HepG2 (cell line): ENCODE data around the gene HOXC9. TPM values are rescaled to one million over a fixed set of nuclear protein-coding genes. Genes with fewer than 3 reads are reported as not detected.

ENCODE experiments used
- ATAC-seq: fragments of 200-7000 bp; cut with Tn5 transposase; 3 replicates; pipeline ENCODE4 v1.9.1; 2020; ENCODE audit warnings: mild to moderate bottlenecking, moderate library complexity
- BruUV-seq: library from RNA; stranded (reverse); fragments of 400-500 nt; replicated peaks from 2 replicates; lab custom pipeline; 2021; lab: Mats Ljungman, UMichigan
- CTCF ChIA-PET: fragments of 300-600 bp; formaldehyde crosslinking; extraction: SDS; loops from one replicate; lab custom pipeline; 2021; ENCODE audit warnings: low total read pairs, inconsistent platforms, low intra/inter-chr PET ratio; lab: Yijun Ruan, JAX
- POLR2A ChIA-PET: fragments of 350-600 bp; sonication (Branson Sonifier 250); formaldehyde crosslinking; loops from one replicate; lab custom pipeline; 2020; ENCODE audit warnings: antibody characterized with exemption, inconsistent platforms; lab: Yijun Ruan, JAX
- DNase-seq: peaks from one replicate; pipeline ENCODE4 v3.0.0-alpha.2; 2015; ENCODE audit warnings: low spot score
- FAIRE-seq: peaks from 3 replicates; lab custom pipeline; 2011; peaks lifted over from hg19 to GRCh38; lab: Jason Lieb, UNC
- H2AFZ ChIP-seq: one replicate; pipeline ENCODE4 v1.6.1; 2011; ENCODE audit warnings: low read length, inconsistent platforms
- H3K27ac ChIP-seq: fragments of 300-600 bp; 3 replicates; pipeline ENCODE4 v1.8.0; 2011; ENCODE audit warnings: mixed run types, mild to moderate bottlenecking, mixed read lengths, low read length, inconsistent platforms; ENCODE audit not compliant: insufficient read depth; ENCODE audit errors: extremely low read length
- H3K27me3 ChIP-seq, 2 experiments: fragments of 200-600 bp in 1 of 2; 2 replicates in 1 of 2; 3 replicates in 1 of 2; pipeline versions ENCODE4 v1.6.0 to v1.8.0; 2011; ENCODE audit warnings: low read length in 2 of 2, mild to moderate bottlenecking in 2 of 2, moderate library complexity in 2 of 2, inconsistent platforms in 1 of 2; ENCODE audit not compliant: insufficient read depth in 2 of 2, control insufficient read depth in 1 of 2
- H3K36me3 ChIP-seq, 2 experiments: fragments of 200-600 bp in 1 of 2; replicated peaks in 1 of 2; 2 replicates in 1 of 2; 3 replicates in 1 of 2; pipeline versions ENCODE4 v1.5.1 to v1.8.0; 2011; ENCODE audit warnings: low read length in 2 of 2, inconsistent platforms in 1 of 2; ENCODE audit not compliant: insufficient read depth in 2 of 2, control insufficient read depth in 1 of 2
- H3K4me1 ChIP-seq: 2 replicates; pipeline ENCODE4 v1.5.1; 2012; ENCODE audit warnings: low read length, inconsistent platforms; ENCODE audit not compliant: insufficient read depth
- H3K4me2 ChIP-seq: 2 replicates; pipeline ENCODE4 v1.6.0; 2011; ENCODE audit warnings: low read depth, low read length, inconsistent platforms
- H3K4me3 ChIP-seq, 3 experiments: fragments of 200-600 bp in 1 of 3; sonication (generic), shearing (Covaris generic) in 1 of 3; replicated peaks in 1 of 3; 2 replicates each; pipeline ENCODE4 v1.5.1; 2011 to 2016; ENCODE audit warnings: low read length in 3 of 3, inconsistent platforms in 2 of 3, low read depth in 2 of 3, mild to moderate bottlenecking in 2 of 3, control low read depth in 1 of 3, mixed read lengths in 1 of 3; ENCODE audit not compliant: insufficient read depth in 1 of 3
- H3K79me2 ChIP-seq: one replicate; pipeline ENCODE4 v1.6.1; 2011; ENCODE audit warnings: low read length, inconsistent platforms; ENCODE audit not compliant: insufficient read depth
- H3K9ac ChIP-seq: 2 replicates; pipeline ENCODE4 v1.6.0; 2011; ENCODE audit warnings: mild to moderate bottlenecking, low read depth, low read length, inconsistent platforms; ENCODE audit not compliant: insufficient read depth
- H3K9me3 ChIP-seq: 2 replicates; pipeline ENCODE4 v1.5.1; 2012; ENCODE audit warnings: mild to moderate bottlenecking, low read length
- H4K20me1 ChIP-seq: 2 replicates; pipeline ENCODE4 v1.6.0; 2011; ENCODE audit warnings: inconsistent platforms, mild to moderate bottlenecking, low read length, moderate library complexity; ENCODE audit not compliant: insufficient read depth
- ARID4A ChIP-seq: sonication (generic); formaldehyde crosslinking; IDR thresholded peaks from 2 replicates; pipeline ENCODE4 v1.5.0; 2020; ENCODE audit warnings: mild to moderate bottlenecking, missing genetic modification reagents, borderline replicate concordance
- FIP1L1 ChIP-seq: fragments of 200-400 bp; formaldehyde crosslinking; IDR thresholded peaks from 2 replicates; pipeline ENCODE4 v1.6.1; 2018; ENCODE audit warnings: low read depth, mild to moderate bottlenecking, low read length, moderate library complexity, borderline replicate concordance; ENCODE audit not compliant: insufficient read depth
- GZF1 ChIP-seq: sonication (generic); formaldehyde crosslinking; IDR thresholded peaks from 2 replicates; pipeline ENCODE4 v1.5.1; 2020; ENCODE audit warnings: mild to moderate bottlenecking, missing genetic modification reagents
- KLF11 ChIP-seq: IDR thresholded peaks from 2 replicates; pipeline ENCODE4 v1.6.1; 2016; ENCODE audit warnings: missing compliant biosample characterization
- NFYB ChIP-seq: sonication (generic); formaldehyde crosslinking; IDR thresholded peaks from 2 replicates; pipeline ENCODE4 v1.4.0; 2020; ENCODE audit warnings: missing genetic modification reagents
- NFYC ChIP-seq: IDR thresholded peaks from 2 replicates; pipeline ENCODE4 v1.6.1; 2016; ENCODE audit warnings: missing genetic modification reagents, missing compliant biosample characterization
- PAWR ChIP-seq: sonication (generic); formaldehyde crosslinking; IDR thresholded peaks from 2 replicates; pipeline ENCODE4 v1.4.0; 2020; ENCODE audit warnings: missing genetic modification reagents, mild to moderate bottlenecking, borderline replicate concordance
- RAD51 ChIP-seq: fragments of 450-650 bp; IDR thresholded peaks from 2 replicates; pipeline ENCODE4 v1.6.1; 2016; ENCODE audit warnings: borderline replicate concordance
- ZNF136 ChIP-seq: sonication (generic); formaldehyde crosslinking; IDR thresholded peaks from 2 replicates; pipeline ENCODE4 v1.8.1; 2022; ENCODE audit warnings: low read depth, mild to moderate bottlenecking, moderate library complexity, missing genetic modification reagents
- ZNF782 ChIP-seq: sonication (generic); formaldehyde crosslinking; IDR thresholded peaks from 2 replicates; pipeline ENCODE4 v1.4.0; 2020; ENCODE audit warnings: missing genetic modification reagents, mild to moderate bottlenecking, borderline replicate concordance
- ZNF816 ChIP-seq: sonication (generic); formaldehyde crosslinking; IDR thresholded peaks from 2 replicates; pipeline ENCODE4 v1.8.0; 2022; ENCODE audit warnings: missing genetic modification reagents, mild to moderate bottlenecking, borderline replicate concordance
- WGBS: methylation state at CpG from one replicate; pipeline ENCODE4 v1.1.6; 2017; ENCODE audit warnings: low lambda C conversion rate; 5-methylcytosine and 5-hydroxymethylcytosine counted together
- in situ Hi-C: cut with HindIII; loops from 2 replicates; pipeline ENCODE4 v1.10.0; 2017; ENCODE audit warnings: low pct_unique_long_range_greater_than_20kb; ENCODE audit not compliant: extremely low pct_ligation_motif_present
- intact Hi-C: fragments of 100-400 bp; cut with micrococcal nuclease; formaldehyde crosslinking; loops from one replicate; pipeline ENCODE4 v1.10.0; 2022; ENCODE audit not compliant: unreplicated experiment
- polyA plus RNA-seq, 8 experiments: library from polyadenylated mRNA; depleted of rRNA in 3 of 8; stranded (reverse) in 7 of 8; unstranded in 1 of 8; fragments of >200 nt; fragmentation: Illumina TruSeq in 4 of 8; extraction: Trizol in 4 of 8; gene quantifications; 2 replicates each; pipeline versions ENCODE4 v1.2.1 to v1.2.3, GENCODE V29; 2011 to 2016; ENCODE audit warnings: low read depth in 4 of 8, missing spikeins in 1 of 8, mixed read lengths in 1 of 8; ENCODE audit not compliant: insufficient read depth in 1 of 8
- total RNA-seq, 5 experiments: library from RNA; depleted of rRNA; stranded (reverse); fragments of >200 nt; fragmentation: Illumina TruSeq; extraction: Trizol; gene quantifications; 2 replicates each; pipeline ENCODE4 v1.2.3, GENCODE V29; 2016; ENCODE audit warnings: low read depth in 1 of 5
- TF ChIP-seq, protein P1 (sequence below): IDR thresholded peaks from 2 replicates; pipeline ENCODE4 v1.6.1; 2016; ENCODE audit warnings: mild to moderate bottlenecking
- TF ChIP-seq, protein P2 (sequence below): sonication (generic); formaldehyde crosslinking; IDR thresholded peaks from 2 replicates; pipeline ENCODE4 v1.5.0; 2020; ENCODE audit warnings: mild to moderate bottlenecking, missing genetic modification reagents, borderline replicate concordance

Gene HOXC9
- total and polyA plus RNA-seq, 2 of the 13 experiments (the other 11 are each of a cell fraction or from before 2014, with no cell fraction given), result 0.11 to 1.1 TPM

- TF ChIP-seq, protein P1, sequence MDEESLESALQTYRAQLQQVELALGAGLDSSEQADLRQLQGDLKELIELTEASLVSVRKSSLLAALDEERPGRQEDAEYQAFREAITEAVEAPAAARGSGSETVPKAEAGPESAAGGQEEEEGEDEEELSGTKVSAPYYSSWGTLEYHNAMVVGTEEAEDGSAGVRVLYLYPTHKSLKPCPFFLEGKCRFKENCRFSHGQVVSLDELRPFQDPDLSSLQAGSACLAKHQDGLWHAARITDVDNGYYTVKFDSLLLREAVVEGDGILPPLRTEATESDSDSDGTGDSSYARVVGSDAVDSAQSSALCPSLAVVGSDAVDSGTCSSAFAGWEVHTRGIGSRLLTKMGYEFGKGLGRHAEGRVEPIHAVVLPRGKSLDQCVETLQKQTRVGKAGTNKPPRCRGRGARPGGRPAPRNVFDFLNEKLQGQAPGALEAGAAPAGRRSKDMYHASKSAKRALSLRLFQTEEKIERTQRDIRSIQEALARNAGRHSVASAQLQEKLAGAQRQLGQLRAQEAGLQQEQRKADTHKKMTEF, result no peak
- TF ChIP-seq PAWR (CRISPR knock-in tag) (no peak), RAD51 (no peak), FIP1L1 (no peak), ZNF782 (CRISPR knock-in tag) (no peak), KLF11 (CRISPR knock-in tag) (no peak)
- TF ChIP-seq, protein P2, sequence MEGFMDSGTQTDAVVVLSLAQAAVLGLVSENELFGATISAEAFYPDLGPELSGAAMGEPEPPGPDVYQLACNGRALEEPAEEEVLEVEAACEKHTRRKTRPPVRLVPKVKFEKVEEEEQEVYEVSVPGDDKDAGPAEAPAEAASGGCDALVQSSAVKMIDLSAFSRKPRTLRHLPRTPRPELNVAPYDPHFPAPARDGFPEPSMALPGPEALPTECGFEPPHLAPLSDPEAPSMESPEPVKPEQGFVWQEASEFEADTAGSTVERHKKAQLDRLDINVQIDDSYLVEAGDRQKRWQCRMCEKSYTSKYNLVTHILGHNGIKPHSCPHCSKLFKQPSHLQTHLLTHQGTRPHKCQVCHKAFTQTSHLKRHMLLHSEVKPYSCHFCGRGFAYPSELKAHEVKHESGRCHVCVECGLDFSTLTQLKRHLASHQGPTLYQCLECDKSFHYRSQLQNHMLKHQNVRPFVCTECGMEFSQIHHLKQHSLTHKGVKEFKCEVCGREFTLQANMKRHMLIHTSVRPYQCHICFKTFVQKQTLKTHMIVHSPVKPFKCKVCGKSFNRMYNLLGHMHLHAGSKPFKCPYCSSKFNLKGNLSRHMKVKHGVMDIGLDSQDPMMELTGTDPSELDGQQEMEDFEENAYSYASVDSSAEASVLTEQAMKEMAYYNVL (CRISPR knock-in tag), result no peak
These were observed 1.1 kb upstream of the HOXC9 start (continued) for GRCh38 chr12:53998900-53999236.

DNA sequence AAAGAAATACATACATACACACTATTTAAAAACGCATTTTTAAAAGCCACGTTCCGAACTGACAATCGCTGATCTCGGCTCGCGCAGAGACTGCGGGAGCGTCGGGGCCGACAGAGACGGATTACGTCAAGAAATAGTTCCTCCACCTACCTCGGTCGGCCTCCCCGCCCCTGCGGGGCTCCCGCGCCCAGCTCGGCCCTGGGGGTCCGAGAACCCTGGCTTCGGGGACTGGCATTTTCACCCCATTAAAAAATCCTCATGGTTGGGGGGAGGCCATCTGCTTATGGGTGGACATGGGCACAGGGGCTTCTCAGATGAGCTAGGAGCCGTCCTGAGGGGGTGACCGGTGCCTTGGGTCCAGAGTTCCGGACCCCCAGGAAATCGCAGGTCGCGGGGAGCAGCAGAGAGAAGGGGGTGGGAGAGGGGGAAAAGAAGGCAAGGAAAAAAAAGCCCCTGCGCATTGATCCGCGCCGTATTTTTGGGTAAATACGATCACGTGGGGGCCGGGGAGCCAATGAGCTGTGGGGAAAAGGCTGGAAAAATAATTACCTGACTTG lies 324 bp upstream of the HOXC9 start:
- DNase-seq (peak; percentile 30), ATAC-seq (no peak), FAIRE-seq (no peak)
- in situ Hi-C loops, result loop anchor here (10.0 kb wide), 1 partner anchor 375 kb away; no protein-coding TSS in a partner anchor
- Histone ChIP-seq H3K36me3 (no peaks in the 10 kb centered on the region), H3K4me3 (peak overlapping the region; percentile 56 to 66 (median 57)), H3K9ac (peak overlapping the region; percentile 40; the same call in 1 of the 2 replicates), H3K27ac (no peak overlapping the region), H3K27me3 (peaks cover 14 to 72% of the 10 kb centered on the region in 2 experiments), H3K4me2 (peak overlapping the region; percentile 80), H2AFZ (peak overlapping the region; percentile 60), H4K20me1 (no peaks in the 10 kb centered on the region), H3K9me3 (no peaks in the 10 kb centered on the region), H3K4me1 (peaks cover 27% of the 10 kb centered on the region), H3K79me2 (no peaks in the 10 kb centered on the region)
- WGBS, result 27% methylated on average over 31 of the region's 35 CpGs
- CTCF ChIA-PET, result no interaction called here
- POLR2A ChIA-PET, result no interaction called here
- intact Hi-C loops, result loop anchor here (10.0 kb wide), 1 partner anchor 365 kb away; the partner anchor contains the start of gene GPR84
- no TSS peak for BruUV-seq
- TF ChIP-seq ZNF136 (no peak), GZF1 (peak; percentile 85; the same call in 1 of the 2 replicates), NFYC (CRISPR knock-in tag) (peak; percentile 70), ARID4A (0 out of 2 replicates have a peak, but pooled peaks have one; percentile 17), ZNF816 (CRISPR knock-in tag) (0 out of 2 replicates have a peak, but pooled peaks have one; percentile 8), NFYB (CRISPR knock-in tag) (peak; percentile 61)
